ENCODE data around the gene MAP3K1.
"Not testable (repeated sequence)": the region's sequence is repeated elsewhere in the genome, so short reads cannot be mapped to it uniquely, and the experiment has no call there.

The MAP3K1 gene

DNA sequence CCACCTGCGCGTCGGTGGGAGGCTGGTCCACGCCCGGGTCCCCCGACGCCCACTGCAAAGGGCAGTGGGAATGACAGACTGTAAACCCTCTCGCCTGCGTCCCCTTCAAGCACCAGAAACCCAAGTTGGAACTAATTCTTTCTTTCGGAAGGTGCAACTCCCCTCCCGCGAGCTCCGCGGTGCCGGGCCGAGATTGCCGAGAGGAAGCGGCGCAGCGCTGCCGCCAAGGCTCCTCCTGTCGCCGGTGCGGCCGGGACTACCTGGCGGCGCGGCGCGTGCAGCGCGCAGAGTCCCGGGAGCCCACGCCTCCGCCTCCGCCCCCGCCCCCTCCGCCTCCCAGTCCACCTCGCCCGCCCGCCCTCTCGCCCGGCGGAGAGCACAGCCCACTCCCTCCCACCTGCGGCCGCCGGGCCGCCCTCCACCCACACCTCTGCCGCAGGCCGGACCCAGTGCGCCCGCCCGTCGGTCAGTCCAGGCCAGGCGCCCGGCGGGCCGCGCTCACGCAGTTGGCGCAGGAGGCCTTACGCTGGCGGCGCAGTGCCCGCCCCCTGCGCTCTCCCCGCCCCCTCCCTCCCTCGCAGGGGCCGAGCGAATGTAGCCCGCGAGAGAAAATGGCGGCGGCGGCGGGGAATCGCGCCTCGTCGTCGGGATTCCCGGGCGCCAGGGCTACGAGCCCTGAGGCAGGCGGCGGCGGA is at the start of gene MAP3K1:
MAP3K1 (plus strand) TSS at position 587 of the 695 bp plus-strand sequence; CDS start at position 612, 25 bp downstream.
- H3K4me3 ChIP-seq (ENCODE audit: low read depth, low read length), result peak within 1 kb of the TSS; percentile 75

DNA sequence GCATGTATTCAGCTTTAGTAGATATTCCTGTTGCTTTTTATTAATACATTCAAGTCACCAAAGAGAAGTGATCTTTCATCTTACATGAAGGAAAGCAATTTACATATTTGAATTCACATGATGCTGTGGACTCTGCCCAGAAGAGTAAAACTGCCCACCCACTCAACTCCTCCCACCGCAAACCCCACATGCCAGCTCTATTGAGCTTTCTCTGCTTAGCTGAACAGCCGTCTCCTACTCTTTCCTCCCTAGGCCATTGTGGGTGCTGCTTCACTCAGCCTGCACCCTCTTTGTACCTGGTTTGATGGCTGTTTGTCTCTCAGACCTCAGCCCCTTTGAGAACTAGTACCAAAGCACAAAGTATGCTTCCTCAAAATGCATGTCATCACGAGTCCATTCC is 48.4 kb upstream of the MAP3K1 start:
- no peak overlapping the region for H3K4me3 ChIP-seq (ENCODE audit: low read depth, low read length)

DNA sequence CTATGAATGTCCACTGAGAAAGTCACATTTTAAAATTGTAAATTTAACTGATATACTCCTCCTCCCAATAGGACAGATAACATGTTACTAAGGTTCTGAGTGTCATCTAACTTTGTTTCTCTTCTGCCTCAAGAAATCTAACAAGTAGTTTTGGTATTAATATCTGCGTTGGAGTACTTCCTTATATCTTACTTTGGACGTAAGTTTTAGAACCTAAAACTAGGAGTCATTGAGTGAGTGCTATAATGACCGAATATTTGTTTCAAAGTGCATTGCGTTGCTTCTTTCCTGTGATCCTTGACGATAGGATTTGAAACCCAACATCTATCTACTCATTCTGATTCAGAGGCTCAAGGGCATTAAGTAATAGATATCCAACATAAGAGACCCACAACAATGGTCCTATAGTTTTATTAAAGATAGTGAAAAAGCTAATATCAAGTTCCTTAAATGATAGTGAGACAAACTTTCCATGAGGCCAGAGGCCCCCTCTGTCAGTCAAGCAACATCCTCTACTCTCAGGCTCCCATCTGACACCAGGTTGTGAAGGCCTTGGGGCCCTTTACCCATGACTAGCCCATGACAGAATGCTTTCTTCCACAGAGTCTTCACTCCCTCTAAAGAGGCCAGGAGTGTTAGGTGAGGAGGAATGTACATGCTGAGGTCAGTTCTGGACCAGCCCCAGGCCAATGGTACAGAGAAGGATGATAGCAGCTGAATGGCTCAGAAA is 45.3 kb upstream of the MAP3K1 start:
- no peak overlapping the region for H3K4me3 ChIP-seq (ENCODE audit: low read depth, low read length)

DNA sequence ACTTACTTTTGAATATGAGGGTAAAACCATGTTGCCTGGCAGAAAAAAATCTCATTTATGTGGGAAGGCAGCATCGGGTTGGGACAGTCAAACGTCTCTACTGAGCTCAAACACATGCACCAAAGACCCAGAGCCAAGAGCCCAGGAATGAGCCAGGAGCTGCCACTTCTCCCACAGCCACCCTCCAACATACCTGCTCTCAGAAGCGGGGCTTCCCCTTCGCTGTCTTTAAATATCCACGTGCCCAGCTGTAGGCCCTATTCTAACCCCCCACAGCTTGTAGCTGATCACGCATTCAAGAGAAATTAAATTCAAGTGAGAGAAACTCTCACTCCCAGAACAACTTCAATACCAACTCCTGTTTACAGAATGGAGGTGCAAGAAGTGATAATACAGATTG is 42.6 kb upstream of the MAP3K1 start:
- no peak overlapping the region for H3K4me3 ChIP-seq (ENCODE audit: low read depth, low read length)

DNA sequence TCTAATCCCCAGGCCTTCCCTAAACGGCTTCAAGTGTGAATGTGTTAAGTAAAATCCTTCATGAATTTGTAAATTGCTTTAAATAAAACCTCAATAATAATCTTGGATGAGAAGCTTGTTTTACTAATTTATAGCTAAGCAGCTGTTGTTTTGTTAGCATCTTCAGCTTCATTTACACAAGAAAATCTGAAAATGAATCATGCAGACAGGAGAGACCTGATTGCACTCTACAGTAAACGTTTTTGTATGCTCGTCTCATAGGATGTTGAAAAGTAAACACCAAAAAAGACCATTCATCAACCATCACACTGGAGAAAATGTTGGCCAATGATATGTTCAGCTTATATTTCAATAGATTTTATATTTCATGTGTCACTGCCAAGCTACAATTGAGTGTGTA is 40.4 kb upstream of the MAP3K1 start:
- H3K4me3 ChIP-seq (ENCODE audit: low read depth, low read length), result no peak overlapping the region

DNA sequence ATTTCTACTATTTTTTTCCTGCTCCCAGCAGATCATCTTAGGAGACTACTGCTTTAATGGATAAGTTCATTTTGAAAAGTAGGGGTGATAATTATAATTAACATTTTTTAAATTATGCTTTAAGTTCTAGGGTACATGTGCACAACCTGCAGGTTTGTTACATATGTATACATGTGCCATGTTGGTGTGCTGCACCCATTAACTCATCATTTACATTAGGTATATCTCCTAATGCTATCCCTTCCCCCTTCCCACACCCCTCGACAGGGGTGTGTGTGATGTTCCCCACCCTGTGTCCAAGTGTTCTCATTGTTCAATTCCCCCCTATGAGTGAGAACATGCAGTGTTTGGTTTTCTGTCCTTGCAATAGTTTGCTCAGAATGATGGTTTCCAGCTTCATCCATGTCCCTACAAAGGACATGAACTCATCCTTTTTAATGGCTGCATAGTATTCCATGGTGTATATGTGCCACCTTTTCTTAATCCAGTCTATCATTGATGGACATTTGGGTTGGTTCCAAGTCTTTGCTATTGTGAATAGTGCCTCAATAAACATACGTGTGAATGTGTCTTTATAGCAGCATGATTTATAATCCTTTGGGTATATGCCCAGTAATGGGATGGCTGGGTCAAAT is 39.0 kb upstream of the MAP3K1 start:
- not testable (repeated sequence) for H3K4me3 ChIP-seq (ENCODE audit: low read depth, low read length)

DNA sequence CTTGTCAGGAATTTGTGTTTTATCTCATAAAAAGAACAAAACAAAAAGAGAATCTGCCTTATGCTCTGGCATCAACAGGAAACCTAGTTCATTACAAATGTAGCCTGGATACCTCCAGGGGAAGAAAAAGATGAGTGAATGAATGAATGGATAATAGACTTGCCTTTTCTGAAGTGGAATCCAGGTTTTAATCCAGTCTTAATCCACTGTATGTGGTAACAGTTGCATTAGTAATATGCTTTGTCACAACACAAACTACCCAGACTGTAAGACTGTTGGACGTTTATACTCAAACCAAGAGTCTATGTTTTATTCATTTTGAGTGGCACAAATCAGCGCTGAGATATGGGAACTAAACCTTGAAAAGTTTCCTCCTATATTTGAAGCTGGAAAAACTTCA is 32.1 kb upstream of the MAP3K1 start:
- H3K4me3 ChIP-seq (ENCODE audit: low read depth, low read length), result no peak overlapping the region

DNA sequence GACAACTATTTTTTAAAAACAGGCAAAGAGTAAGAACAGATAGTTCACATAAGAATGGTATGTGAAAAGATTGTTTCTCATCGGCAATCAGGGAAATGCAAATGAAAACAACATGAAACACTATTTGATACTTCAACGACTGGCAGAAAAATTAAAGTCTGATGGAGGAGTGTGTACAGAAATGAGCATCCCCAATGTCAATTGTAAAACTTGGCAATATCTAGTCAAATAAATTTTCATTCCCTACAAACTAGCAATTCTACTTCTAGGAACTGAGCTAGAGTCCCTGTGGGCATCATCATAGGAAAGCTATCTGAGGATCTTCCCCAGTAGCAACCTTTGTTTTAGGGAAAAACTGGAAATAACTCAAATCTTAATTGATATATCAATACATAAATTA is 29.0 kb upstream of the MAP3K1 start:
- no peak overlapping the region for H3K4me3 ChIP-seq (ENCODE audit: low read depth, low read length)

DNA sequence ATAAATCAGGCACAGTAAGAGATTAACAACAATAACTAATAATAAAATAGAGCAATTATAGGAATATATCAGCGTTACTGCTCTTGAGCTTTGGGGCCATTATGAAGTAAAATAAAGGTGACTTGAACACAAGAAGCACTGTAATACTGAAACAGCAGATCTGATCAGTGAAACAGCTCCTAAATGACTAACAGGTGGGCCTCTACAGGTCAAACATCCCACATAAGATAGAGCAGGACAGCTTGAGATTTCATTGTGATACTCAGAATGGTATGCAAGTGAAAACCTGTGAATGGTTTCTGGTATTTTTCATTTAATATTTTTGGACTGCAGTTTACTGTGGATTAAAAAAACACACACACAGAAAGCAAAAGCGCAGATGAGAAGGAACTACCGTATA is 24.0 kb upstream of the MAP3K1 start:
- no peak overlapping the region for H3K4me3 ChIP-seq (ENCODE audit: low read depth, low read length)

DNA sequence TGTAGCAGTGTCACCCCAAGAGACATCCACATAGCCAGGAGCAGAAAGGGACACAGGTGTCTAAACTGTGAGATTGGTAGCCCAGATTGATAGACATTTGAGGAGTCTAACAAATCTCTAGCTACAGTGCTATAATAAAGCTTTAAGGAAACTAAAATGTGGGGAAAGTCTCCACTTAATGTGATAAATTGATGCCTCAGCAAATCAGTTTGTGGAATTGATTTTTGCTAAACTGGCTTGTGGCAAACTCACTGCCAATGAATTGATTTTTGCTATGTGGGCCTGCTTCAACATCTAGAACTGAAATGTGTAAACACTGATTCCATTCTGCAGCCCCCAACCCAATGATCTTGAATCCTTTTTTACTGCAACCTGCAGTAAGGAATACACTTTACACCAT is 16.8 kb upstream of the MAP3K1 start:
- H3K4me3 ChIP-seq (ENCODE audit: low read depth, low read length), result no peak overlapping the region

DNA sequence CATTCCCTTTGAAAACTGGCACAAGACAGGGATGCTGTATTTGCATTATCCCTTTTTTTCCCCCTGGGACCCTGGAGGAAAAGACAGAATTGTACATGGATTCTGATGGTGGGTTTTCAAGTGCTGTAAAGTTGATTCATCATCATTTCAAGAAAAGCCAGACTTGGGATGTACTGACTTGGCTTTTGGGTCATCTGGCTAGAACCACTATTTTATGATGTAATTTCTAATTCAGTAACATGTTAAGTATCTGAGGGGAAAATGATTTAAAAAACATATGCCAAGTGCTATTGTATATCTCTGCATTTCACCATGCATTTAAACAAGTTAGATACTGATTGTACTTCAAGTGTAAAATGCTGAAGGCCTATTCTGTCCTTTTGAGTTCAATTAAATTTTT is 15.2 kb upstream of the MAP3K1 start:
- H3K4me3 ChIP-seq (ENCODE audit: low read depth, low read length), result no peak overlapping the region

DNA sequence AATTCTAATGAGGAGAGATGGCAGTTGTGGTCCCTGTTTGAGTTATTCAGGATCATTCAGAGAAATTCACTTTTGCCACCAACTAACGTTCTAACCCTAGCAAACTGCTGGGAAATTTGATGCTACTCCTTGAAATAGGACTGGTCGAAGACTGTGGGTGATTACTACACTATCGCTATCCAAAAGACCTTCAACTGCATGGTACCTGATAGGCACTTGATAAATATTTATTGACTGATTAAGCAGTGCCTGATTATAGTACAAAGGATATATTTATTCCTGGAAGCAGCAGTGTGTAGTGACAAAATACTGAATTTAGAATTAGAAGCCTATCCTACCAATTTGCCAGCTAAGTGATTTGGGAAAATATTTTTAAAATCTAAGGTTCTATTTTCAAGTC is 14.1 kb upstream of the MAP3K1 start:
- no peak overlapping the region for H3K4me3 ChIP-seq (ENCODE audit: low read depth, low read length)

DNA sequence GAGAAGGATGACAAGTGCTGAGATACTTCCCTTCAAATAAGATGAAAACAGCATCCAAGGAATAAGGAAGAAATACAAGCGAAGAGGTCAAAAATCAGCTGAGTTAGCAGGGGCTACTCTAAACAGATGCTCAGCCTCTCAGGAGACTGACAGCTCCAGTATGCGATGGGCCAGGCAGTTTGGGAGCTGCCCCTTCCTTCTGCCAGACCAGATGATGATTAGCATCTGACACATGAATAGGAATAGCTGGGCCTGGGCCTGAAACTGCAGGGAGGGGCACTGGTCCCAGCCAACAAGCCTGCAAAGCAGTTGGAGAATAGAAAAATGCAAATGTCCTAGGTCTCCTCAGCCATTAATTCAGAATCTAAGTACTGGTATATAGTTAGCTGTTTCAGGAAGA is 13.1 kb upstream of the MAP3K1 start:
- no peak overlapping the region for H3K4me3 ChIP-seq (ENCODE audit: low read depth, low read length)

DNA sequence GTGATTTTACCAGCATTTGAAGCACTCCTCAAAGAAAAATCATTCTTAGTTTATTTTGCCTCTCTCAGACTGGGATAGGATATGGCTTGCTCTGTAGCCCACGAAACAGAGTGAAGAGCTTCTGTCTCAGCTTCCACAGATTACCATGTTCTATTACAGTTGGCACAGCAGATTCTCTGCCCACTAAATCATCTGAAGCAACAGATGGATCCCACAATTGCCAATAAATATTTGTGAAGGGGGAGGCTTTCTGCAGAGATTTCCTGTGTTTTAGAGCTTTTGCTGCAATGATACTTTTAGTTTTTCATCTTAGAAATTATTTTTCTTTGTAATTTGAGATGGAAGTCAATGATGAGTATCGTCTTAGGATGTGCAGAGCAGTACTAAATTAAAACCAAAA is 12.3 kb upstream of the MAP3K1 start:
- no peak overlapping the region for H3K4me3 ChIP-seq (ENCODE audit: low read depth, low read length)

DNA sequence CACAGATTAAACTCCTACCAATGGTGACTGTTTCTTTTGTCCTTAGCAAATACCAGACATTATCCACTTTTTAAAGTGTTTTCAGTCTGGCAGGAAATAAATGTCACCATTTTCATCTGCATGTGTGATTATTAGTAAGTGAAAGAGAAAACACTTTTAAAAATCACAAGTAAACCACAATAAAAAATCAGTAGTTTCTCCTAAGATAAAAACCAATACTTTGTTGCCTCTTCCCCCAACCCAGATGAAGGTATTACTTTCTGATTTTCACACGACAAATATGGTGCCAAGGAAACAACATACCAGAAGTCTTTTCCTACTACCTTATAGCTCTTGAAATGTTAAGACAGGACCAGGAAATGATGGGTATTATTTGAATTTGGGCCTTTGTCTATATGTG is 11.5 kb upstream of the MAP3K1 start:
- no peak overlapping the region for H3K4me3 ChIP-seq (ENCODE audit: low read depth, low read length)

DNA sequence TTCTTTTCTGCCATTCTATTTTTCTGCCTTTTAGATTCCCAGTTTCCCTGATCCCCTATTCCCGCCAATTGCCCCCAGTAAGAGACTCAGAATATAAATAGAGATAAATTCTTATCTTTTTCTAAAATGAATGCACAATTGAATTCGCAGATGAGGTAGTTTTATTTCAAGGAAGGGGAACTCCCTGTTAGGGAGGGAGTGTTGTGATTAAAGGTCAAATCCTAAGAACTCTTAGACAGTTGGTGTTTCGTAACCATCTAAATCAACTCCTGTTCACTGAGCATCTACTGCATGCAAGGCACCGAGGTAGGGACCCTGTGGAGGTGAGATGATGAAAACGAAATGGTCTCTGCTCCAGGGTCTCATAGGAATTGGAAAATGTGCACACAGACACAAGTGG is 7.7 kb upstream of the MAP3K1 start:
- H3K4me3 ChIP-seq (ENCODE audit: low read depth, low read length), result no peak overlapping the region

DNA sequence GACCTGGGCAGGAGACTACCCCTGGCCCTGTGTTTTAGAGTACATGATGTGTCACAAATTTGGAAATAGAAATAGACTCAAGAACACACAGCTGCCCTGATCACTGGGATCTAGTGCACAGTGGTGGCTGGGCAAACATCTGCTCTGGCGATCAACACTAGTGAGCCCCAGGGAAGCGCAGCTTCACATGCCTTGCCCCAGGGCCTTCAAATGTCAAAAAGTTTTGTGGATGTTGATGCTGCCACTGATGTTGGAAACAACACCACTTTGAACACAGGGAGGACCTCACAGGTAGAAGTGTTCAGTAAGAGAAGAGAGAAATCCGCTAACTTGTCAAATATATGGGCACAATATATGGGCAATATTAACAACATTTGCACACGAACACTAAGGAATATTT is 7.1 kb upstream of the MAP3K1 start:
- H3K4me3 ChIP-seq (ENCODE audit: low read depth, low read length), result no peak overlapping the region

DNA sequence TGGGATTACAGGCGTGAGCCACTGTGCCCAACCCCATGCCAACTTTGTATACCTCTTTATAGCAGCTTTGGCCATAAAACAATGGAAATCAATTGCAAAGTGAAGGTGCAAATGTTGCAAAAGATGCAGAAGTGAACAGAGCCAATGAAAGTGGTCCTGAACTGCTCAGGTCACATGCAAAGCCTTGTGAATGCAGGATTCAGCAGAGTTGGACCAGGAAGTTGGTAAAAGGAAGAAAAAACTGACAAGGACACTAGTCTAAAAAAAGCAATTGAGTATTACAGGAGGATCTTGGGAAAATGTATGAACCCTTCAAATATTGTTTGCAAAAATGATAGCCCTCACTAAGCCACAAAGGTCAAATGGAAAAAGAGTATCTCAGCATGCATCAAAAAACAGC is 4.5 kb upstream of the MAP3K1 start:
- H3K4me3 ChIP-seq (ENCODE audit: low read depth, low read length), result no peak overlapping the region

DNA sequence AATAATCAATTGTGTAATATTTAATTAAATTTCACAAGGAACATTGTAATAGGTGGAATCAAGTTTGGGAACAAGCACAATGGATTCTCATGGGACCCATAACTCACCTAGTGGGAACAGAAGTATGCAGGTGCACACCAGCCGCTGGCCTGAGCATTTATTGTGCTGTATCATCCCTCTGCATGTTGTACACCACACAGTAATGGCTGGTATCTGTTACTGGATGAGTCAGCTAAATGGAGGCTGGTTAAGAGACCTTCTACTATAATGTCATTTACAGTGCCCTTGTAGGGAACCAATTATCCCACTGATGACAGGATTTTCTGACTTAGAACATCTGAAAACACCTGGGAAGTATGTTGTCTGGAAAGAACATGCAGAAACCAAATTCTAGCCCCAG is 3.2 kb upstream of the MAP3K1 start:
- H3K4me3 ChIP-seq (ENCODE audit: low read depth, low read length), result no peak overlapping the region

DNA sequence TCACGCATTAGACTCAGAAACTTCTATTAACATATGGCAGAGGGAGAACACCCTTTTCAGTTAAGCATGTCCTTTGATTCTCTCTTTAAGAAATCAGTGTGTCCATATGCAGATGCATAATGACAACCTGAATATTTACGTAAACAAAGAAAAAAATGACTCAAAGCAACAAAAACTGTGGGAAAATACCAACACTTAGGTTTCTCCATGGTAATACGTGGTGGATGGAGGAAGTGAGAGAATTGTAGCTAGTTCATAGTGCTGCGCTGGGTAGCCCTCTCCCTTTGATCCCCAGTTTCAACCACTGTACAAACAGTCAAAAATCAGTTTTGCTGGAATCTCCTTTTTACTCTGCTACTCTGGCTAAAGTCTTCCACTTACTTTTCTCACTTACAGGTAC is 2.0 kb upstream of the MAP3K1 start:
- no peak overlapping the region for H3K4me3 ChIP-seq (ENCODE audit: low read depth, low read length)

DNA sequence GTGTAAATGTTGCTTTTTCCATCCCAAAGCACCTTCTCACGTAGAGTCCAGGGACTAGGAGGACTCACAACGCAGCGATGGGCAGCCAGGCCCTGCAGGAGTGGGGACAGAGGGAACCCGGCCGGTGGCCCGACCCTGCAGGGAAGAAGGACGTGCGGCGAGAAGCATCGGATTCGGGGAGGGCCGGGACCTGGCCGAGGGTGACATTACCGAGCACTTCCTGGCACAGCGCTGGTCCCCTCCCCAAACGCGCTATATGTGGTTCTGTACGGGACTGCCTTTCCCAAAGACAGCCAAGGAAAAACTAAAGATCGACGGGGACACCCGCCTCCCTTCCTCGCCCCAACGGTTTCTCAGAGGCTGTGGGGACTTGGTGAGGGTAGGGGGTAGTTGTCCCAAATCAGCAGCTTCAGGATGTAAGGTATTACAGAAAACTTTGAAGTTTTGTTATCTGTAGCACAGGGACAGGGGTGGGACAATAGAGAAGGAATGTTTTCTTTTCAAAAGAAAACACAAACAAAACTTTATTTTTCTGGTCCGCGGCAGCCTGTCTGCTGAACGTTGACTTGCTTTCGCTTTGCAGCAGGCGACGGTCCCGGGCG is 887 bp upstream of the MAP3K1 start:
- H3K4me3 ChIP-seq (ENCODE audit: low read depth, low read length), result peak overlapping the region; percentile 75
